ENCODE measurements around the gene CYP11A1.
A peak's percentile ranks its signal among the peaks of the same experiment; 100 is the strongest.

Gene CYP11A1

DNA sequence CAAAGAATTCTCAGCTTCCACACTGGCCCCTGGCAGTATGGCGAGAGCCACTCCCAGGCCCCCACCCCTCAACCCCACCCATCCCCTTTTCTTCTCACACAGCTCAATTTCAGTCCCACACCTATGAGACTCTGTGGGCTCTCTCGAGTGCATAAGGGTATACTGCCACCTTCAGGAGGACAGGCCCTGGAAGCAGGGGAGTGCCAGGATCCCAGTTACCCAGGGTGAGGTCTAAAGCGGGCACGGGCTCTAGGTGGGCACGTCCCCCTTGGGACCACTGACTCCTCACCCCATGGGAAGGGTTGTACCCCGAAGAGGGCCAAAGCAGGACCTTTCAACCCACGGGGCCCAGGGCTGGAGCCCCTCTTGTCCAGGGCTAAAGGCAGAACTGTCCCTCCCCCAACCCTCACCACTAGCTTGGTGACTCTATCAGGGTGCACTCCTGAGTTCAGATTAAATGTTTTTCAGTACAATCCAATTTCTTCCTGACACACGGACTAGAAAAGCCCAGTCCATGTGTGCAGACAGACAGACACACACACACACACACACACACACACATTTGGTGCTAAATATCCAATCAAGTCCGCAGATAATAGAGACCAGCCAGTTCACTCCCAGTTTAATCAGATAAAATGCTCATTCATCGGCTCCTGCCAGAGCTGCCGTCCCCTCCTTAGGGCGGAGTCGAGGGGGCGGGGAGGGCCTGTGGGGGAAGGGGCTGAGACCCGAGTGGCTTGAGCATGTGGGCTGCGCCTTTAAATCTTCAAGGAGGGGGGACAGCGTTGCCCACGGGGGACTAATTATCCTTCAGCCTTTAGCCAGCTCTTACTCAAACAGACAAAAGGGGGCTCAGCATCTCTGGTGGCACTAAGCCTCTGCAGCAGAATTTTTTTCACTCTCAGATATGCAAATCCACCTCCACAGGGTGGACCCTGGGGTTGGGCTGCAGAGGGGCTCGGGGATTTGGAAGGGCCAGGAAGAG, 59.3 kb downstream of the CYP11A1 start:
- H3K4me3 ChIP-seq (ENCODE audit: low read depth, low read length) = no peak overlapping the region
- TF ChIP-seq, protein P1, sequence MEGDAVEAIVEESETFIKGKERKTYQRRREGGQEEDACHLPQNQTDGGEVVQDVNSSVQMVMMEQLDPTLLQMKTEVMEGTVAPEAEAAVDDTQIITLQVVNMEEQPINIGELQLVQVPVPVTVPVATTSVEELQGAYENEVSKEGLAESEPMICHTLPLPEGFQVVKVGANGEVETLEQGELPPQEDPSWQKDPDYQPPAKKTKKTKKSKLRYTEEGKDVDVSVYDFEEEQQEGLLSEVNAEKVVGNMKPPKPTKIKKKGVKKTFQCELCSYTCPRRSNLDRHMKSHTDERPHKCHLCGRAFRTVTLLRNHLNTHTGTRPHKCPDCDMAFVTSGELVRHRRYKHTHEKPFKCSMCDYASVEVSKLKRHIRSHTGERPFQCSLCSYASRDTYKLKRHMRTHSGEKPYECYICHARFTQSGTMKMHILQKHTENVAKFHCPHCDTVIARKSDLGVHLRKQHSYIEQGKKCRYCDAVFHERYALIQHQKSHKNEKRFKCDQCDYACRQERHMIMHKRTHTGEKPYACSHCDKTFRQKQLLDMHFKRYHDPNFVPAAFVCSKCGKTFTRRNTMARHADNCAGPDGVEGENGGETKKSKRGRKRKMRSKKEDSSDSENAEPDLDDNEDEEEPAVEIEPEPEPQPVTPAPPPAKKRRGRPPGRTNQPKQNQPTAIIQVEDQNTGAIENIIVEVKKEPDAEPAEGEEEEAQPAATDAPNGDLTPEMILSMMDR (IDR thresholded peaks at IDR 0.05; ENCODE audit: insufficient read depth, low read depth, low read length, missing control alignments) = peak; percentile 81
- peak; percentile 69 for DNase-seq (ENCODE audit: low read depth)

DNA sequence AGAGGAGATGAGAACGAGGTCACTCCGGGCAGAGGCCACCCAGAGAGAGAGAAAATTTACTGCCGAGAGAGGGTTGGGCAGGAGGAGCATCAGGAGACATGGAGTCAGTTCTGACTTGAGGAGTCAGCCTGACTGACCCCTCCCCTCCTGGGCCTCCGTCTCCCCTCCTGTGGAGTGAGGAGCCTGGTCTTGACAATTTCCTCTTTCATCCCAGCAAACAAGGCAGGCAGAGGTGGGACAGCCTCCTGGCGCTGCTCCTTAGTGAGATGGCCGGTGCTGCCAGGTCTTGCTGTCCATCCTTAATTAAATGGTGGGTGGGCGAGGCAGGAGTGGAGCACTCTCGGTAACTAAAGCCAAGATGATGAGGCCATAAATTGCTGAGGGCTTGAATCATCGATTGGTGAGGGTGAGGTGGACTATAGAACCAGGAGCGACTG, 60.6 kb downstream of the CYP11A1 start:
- TF ChIP-seq, protein P1 (IDR thresholded peaks at IDR 0.05; ENCODE audit: insufficient read depth, low read depth, low read length, missing control alignments) = no peak
- H3K4me3 ChIP-seq (ENCODE audit: low read depth, low read length) = no peak overlapping the region
- DNase-seq (ENCODE audit: low read depth) = no peak

DNA sequence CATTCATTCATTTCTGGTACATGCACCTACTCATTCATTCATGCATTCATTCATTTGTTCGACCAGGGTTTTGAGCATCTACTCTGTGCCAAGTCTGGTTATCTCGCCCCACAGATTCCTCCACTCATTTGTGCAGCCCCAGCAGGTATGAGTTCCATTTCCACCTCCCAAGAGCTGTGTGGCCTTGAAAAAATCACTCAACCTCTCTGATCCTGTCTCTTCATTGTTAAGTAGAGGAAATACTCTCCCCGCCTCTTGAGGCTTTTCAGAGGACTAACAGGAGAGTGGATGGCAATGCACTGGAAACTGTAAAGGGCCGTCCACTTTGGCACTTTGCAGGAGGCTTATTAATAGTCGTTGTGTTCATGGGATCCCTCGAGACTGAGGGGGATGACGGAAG, 61.8 kb downstream of the CYP11A1 start:
- no peak for DNase-seq (ENCODE audit: low read depth)
- H3K4me3 ChIP-seq (ENCODE audit: low read depth, low read length) = no peak overlapping the region
- TF ChIP-seq, protein P1 (IDR thresholded peaks at IDR 0.05; ENCODE audit: insufficient read depth, low read depth, low read length, missing control alignments) = no peak

DNA sequence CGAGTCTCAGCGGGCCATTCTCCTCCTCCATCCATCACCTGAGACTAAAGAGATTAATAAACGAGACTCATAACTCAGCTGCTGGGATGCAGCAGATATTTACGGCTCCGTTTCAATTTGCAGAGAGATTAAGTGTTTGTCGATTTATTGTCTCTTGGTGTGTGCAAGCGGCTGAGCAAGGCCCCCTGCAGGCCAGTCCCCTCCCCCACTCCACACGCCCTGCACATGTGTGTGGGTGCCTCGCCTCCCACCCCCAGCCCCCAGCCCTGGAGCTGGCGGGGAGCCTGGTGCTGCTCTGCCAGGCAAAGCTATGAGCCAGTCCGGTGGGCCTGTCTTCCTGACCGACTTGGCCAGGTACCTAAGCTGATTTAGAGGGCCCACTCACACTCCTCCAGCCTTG, 63.0 kb downstream of the CYP11A1 start:
- DNase-seq (ENCODE audit: low read depth) = no peak
- H3K4me3 ChIP-seq (ENCODE audit: low read depth, low read length) = no peak overlapping the region
- TF ChIP-seq, protein P1 (IDR thresholded peaks at IDR 0.05; ENCODE audit: insufficient read depth, low read depth, low read length, missing control alignments) = no peak

DNA sequence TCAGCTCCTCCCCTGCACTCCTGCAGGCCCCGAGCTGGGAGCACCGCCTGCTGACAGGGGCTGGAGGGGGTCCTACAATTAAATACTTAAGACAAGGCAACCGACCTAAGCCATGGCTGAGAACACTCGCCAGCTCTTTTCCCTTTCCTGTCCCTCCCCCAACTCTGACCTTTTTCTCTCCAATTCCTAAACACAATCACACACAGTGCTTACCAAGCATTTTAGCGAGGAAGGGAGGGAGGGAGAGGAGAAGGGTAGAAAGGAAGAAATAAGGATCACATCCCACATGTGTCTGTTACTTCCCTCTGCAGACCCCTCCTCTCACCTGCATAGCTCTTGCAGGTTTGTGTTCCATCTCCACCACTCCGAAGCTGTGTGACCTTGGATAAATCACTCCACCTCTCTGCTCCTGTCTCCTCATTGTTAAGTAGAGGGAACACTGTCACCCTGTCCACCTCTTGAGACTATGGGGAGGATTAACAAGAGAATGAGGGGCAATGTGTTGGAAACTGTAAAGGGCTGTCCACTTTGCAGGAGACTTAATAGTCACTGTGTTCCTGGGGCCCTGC, 63.6 kb downstream of the CYP11A1 start:
- H3K4me3 ChIP-seq (ENCODE audit: low read depth, low read length) = no peak overlapping the region
- TF ChIP-seq, protein P1 (IDR thresholded peaks at IDR 0.05; ENCODE audit: insufficient read depth, low read depth, low read length, missing control alignments) = no peak
- no peak for DNase-seq (ENCODE audit: low read depth)

DNA sequence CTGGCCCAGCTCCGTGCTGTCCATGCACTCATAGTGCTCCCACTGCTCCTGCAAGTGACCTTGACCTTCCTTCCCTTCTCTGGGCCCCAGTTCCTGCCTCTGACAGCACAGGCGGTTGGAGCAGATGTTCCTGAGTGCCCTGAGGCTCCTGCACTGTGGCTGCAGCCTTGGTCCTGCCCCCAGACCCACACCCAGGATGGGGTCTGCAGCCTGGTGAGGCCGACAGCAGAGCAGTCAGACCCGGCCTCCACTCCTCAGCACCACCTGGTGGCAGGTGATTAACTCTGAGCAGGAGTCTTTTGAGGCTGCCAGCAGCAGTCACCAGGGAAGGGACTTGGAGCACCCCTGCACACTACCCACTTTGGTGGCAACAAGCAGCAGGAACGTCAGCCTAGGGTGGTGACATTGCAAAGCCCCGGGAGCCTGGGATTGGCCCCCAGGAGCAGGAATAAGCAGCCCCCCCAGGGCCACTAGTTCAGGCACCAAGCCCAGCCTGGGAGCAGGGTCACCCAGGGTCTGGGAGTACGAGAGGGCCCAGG, 64.6 kb downstream of the CYP11A1 start:
- no peak overlapping the region for H3K4me3 ChIP-seq (ENCODE audit: low read depth, low read length)
- DNase-seq (ENCODE audit: low read depth) = peak; percentile 53
- TF ChIP-seq, protein P1 (IDR thresholded peaks at IDR 0.05; ENCODE audit: insufficient read depth, low read depth, low read length, missing control alignments) = peak; percentile 69

All from GM12865 (cell line).